H9 (cell line): ENCODE measurements around the gene TAT. TPM values are rescaled to one million over a fixed set of nuclear protein-coding genes. Genes with fewer than 3 reads are reported as not detected.
A peak's percentile ranks its signal among the peaks of the same experiment; 100 is the strongest.
"Not testable (repeated sequence)": the region's sequence is repeated elsewhere in the genome, so short reads cannot be mapped to it uniquely, and the experiment has no call there.

Source experiments
- DNase-seq: peaks from one replicate; pipeline ENCODE4 v3.0.0-alpha.2; 2017
- H2AFZ ChIP-seq: one replicate; pipeline ENCODE4 v1.6.1; 2013; ENCODE audit warnings: mild to moderate bottlenecking, low read length, control low read depth, moderate library complexity
- H2AK5ac ChIP-seq: 2 replicates; pipeline ENCODE4 v1.6.1; 2013; ENCODE audit warnings: low read length, control low read depth, mixed read lengths; ENCODE audit not compliant: insufficient read length
- H2BK120ac ChIP-seq: one replicate; pipeline ENCODE4 v1.6.1; 2013; ENCODE audit warnings: low read depth, mild to moderate bottlenecking, low read length, control low read depth, inconsistent platforms; ENCODE audit not compliant: poor library complexity, severe bottlenecking
- H2BK12ac ChIP-seq: 2 replicates; pipeline ENCODE4 v1.6.1; 2013; ENCODE audit warnings: low read length, control low read depth, mixed read lengths, low read depth; ENCODE audit not compliant: insufficient read length
- H2BK15ac ChIP-seq: 2 replicates; pipeline ENCODE4 v1.6.1; 2013; ENCODE audit warnings: low read depth, low read length, control low read depth
- H2BK20ac ChIP-seq: one replicate; pipeline ENCODE4 v1.6.1; 2013; ENCODE audit warnings: low read depth, mild to moderate bottlenecking, low read length, control low read depth, inconsistent platforms; ENCODE audit not compliant: poor library complexity, severe bottlenecking
- H2BK5ac ChIP-seq: 2 replicates; pipeline ENCODE4 v1.6.1; 2013; ENCODE audit warnings: low read length, control low read depth, mixed read lengths; ENCODE audit not compliant: insufficient read length
- H3K14ac ChIP-seq: 2 replicates; pipeline ENCODE4 v1.6.1; 2013; ENCODE audit warnings: low read length, control low read depth; ENCODE audit not compliant: insufficient read depth
- H3K18ac ChIP-seq: 2 replicates; pipeline ENCODE4 v1.6.1; 2013; ENCODE audit warnings: low read depth, mild to moderate bottlenecking, mixed read lengths, low read length, control low read depth; ENCODE audit not compliant: insufficient read length
- H3K23ac ChIP-seq: 2 replicates; pipeline ENCODE4 v1.6.1; 2013; ENCODE audit warnings: low read length, control low read depth, mixed read lengths, low read depth; ENCODE audit not compliant: insufficient read length
- H3K23me2 ChIP-seq: 2 replicates; pipeline ENCODE4 v1.6.1; 2013; ENCODE audit warnings: low read depth, mild to moderate bottlenecking, mixed read lengths, low read length, control low read depth; ENCODE audit not compliant: insufficient read length, poor library complexity, severe bottlenecking
- H3K27ac ChIP-seq: 2 replicates; pipeline ENCODE4 v1.5.1; 2013; ENCODE audit warnings: low read length, control low read depth, mixed read lengths, low read depth; ENCODE audit not compliant: insufficient read length
- H3K27me3 ChIP-seq: 2 replicates; pipeline ENCODE4 v1.6.1; 2013; ENCODE audit warnings: low read length, control low read depth, inconsistent platforms; ENCODE audit not compliant: insufficient read depth
- H3K4ac ChIP-seq: 2 replicates; pipeline ENCODE4 v1.6.1; 2013; ENCODE audit warnings: low read depth, mild to moderate bottlenecking, control low read depth, inconsistent platforms, low read length, moderate library complexity
- H3K4me1 ChIP-seq: 2 replicates; pipeline ENCODE4 v1.6.1; 2013; ENCODE audit warnings: low read length, control low read depth, inconsistent platforms; ENCODE audit not compliant: insufficient read depth
- H3K4me2 ChIP-seq: 2 replicates; pipeline ENCODE4 v1.6.1; 2013; ENCODE audit warnings: low read length, control low read depth, mixed read lengths; ENCODE audit not compliant: insufficient read length, insufficient read depth
- H3K56ac ChIP-seq: 2 replicates; pipeline ENCODE4 v1.6.1; 2013; ENCODE audit warnings: low read depth, mild to moderate bottlenecking, mixed read lengths, low read length, control low read depth; ENCODE audit not compliant: insufficient read length
- H3K79me1 ChIP-seq: 2 replicates; pipeline ENCODE4 v1.6.1; 2013; ENCODE audit warnings: low read depth, mild to moderate bottlenecking, moderate library complexity, low read length, control low read depth, inconsistent platforms; ENCODE audit not compliant: insufficient read depth, poor library complexity, severe bottlenecking
- H3K79me2 ChIP-seq: 2 replicates; pipeline ENCODE4 v1.6.1; 2013; ENCODE audit warnings: low read length, control low read depth, inconsistent platforms; ENCODE audit not compliant: insufficient read depth
- H3K9ac ChIP-seq: 2 replicates; pipeline ENCODE4 v1.6.1; 2013; ENCODE audit warnings: low read length, control low read depth, mixed read lengths; ENCODE audit not compliant: insufficient read length; ENCODE audit errors: extremely low read depth
- H3K9me3 ChIP-seq: one replicate; pipeline ENCODE4 v1.6.1; 2013; ENCODE audit warnings: low read depth, low read length, inconsistent platforms; ENCODE audit not compliant: control insufficient read depth
- H3T11ph ChIP-seq: one replicate; pipeline ENCODE4 v1.6.1; 2013; ENCODE audit warnings: mild to moderate bottlenecking, low read length, control low read depth, inconsistent platforms
- H4K20me1 ChIP-seq: one replicate; pipeline ENCODE4 v1.6.1; 2013; ENCODE audit not compliant: control insufficient read depth, insufficient read length, insufficient read depth
- H4K5ac ChIP-seq: 2 replicates; pipeline ENCODE4 v1.6.1; 2013; ENCODE audit warnings: low read depth, mild to moderate bottlenecking, mixed read lengths, low read length, control low read depth; ENCODE audit not compliant: insufficient read length
- H4K8ac ChIP-seq: replicated peaks from 2 replicates; pipeline ENCODE4 v1.6.1; 2013; ENCODE audit warnings: low read length, control low read depth, mixed read lengths, low read depth; ENCODE audit not compliant: insufficient read length
- H4K91ac ChIP-seq: 2 replicates; pipeline ENCODE4 v1.6.1; 2013; ENCODE audit warnings: low read depth, mild to moderate bottlenecking, moderate library complexity, mixed read lengths, low read length, control low read depth; ENCODE audit not compliant: insufficient read length
- H3K27ac Mint-ChIP-seq, 3 experiments: 2 replicates in 2 of 3; 3 replicates in 1 of 3; pipeline ENCODE4 v1.8.0; 2020 to 2021; ENCODE audit warnings: mixed read lengths in 3 of 3, mild to moderate bottlenecking in 1 of 3, moderate library complexity in 1 of 3
- H3K27me3 Mint-ChIP-seq: 2 replicates; pipeline ENCODE4 v1.8.0; 2021; ENCODE audit warnings: low read depth, mild to moderate bottlenecking, moderate library complexity, mixed read lengths
- H3K36me3 Mint-ChIP-seq, 3 experiments: 2 replicates in 2 of 3; 3 replicates in 1 of 3; pipeline ENCODE4 v1.8.0; 2020 to 2021; ENCODE audit warnings: low read depth in 3 of 3, mixed read lengths in 3 of 3; ENCODE audit not compliant: insufficient read depth in 1 of 3
- H3K4me1 Mint-ChIP-seq, 2 experiments: 2 replicates each; pipeline ENCODE4 v1.8.0; 2020; ENCODE audit warnings: mixed read lengths in 2 of 2
- H3K4me3 Mint-ChIP-seq, 2 experiments: 2 replicates in 1 of 2; 3 replicates in 1 of 2; pipeline ENCODE4 v1.8.0; 2020 to 2021; ENCODE audit warnings: mild to moderate bottlenecking in 2 of 2, mixed read lengths in 2 of 2, moderate library complexity in 1 of 2
- H3K9me3 Mint-ChIP-seq, 2 experiments: 2 replicates in 1 of 2; 3 replicates in 1 of 2; pipeline ENCODE4 v1.8.0; 2020; ENCODE audit warnings: mild to moderate bottlenecking in 2 of 2, mixed read lengths in 2 of 2, moderate library complexity in 1 of 2
- WGBS: extraction: QIAGEN DNeasy Blood & Tissue Kit; methylation state at CpG from one replicate; pipeline ENCODE4 v1.1.7; 2013; ENCODE audit warnings: missing lambda C conversion rate, low lambda C conversion rate, mixed read lengths; ENCODE audit not compliant: insufficient read length; ENCODE audit errors: extremely low coverage; 5-methylcytosine and 5-hydroxymethylcytosine counted together
- total RNA-seq: library from RNA; stranded (reverse); gene quantifications from 2 replicates; pipeline ENCODE4 v1.2.1, GENCODE V29; 2021

The TAT gene
- total RNA-seq, 1 experiment from 2014 or later: not detected

DNA sequence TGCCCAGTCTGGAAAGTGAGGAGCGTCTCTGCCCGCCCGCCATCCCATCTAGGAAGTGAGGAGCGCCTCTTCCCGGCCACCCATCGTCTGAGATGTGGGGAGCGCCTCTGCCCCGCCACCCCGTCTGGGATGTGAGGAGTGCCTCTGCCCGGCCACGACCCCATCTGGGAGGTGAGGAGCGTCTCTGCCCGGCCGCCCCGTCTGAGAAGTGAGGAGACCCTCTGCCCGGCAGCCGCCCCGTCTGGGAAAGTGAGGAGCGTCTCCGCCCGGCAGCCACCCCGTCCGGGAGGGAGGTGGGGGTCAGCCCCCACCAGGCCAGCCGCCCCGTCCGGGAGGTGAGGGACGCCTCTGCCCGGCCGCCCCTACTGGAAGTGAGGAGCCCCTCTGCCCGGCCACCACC lies 12.4 kb upstream of the TAT start:
- H3K27ac ChIP-seq, H2BK15ac ChIP-seq, H2BK5ac ChIP-seq, H3K18ac ChIP-seq, H4K91ac ChIP-seq, H4K5ac ChIP-seq, H3K36me3 Mint-ChIP-seq, H3K14ac ChIP-seq, H2AFZ ChIP-seq, H3K56ac ChIP-seq, H3K4me1 Mint-ChIP-seq, H3K9me3 ChIP-seq, H4K8ac ChIP-seq, H3K4me1 ChIP-seq, H3K23me2 ChIP-seq, H3K79me2 ChIP-seq, H3K4ac ChIP-seq, H3K4me3 Mint-ChIP-seq, DNase-seq, H2AK5ac ChIP-seq, H2BK20ac ChIP-seq, H3K4me2 ChIP-seq, H2BK120ac ChIP-seq, H2BK12ac ChIP-seq, H3K27me3 ChIP-seq, H3T11ph ChIP-seq, H3K9ac ChIP-seq, H4K20me1 ChIP-seq, H3K79me1 ChIP-seq, H3K23ac ChIP-seq: not testable (repeated sequence)
- WGBS: no CpG with 5 or more reads among the region's 30 CpGs
- H3K27me3 Mint-ChIP-seq: peaks cover 21% of the 10 kb centered on the region
- peak overlapping the region in 1 of 3 experiments; percentile 11; a peak in 1 of 7 replicates for H3K27ac Mint-ChIP-seq
- peaks cover 10 to 13% of the 10 kb centered on the region in 2 experiments for H3K9me3 Mint-ChIP-seq
